Thyroid gland (tissue), 4 donors: ENCODE measurements around the gene PKIB.

Source experiments
- POLR2A ChIP-seq, 2 donors: fragments of 450-650 bp; IDR thresholded peaks; one replicate each; pipeline ENCODE4 v1.6.1; 2017; ENCODE audit warnings: antibody characterized with exemption in 2 of 2, mild to moderate bottlenecking in 2 of 2, moderate library complexity in 1 of 2
- TF ChIP-seq, protein P1 (sequence below), 6 experiments: fragments of 200-600 bp in 3 of 6; fragments of 450-650 bp in 3 of 6; sonication (generic) in 3 of 6; IDR thresholded peaks; one replicate each; pipeline ENCODE4 v1.5.1; 2016 to 2019; ENCODE audit warnings: antibody characterized with exemption in 6 of 6, mild to moderate bottlenecking in 2 of 6, inconsistent platforms in 1 of 6, moderate library complexity in 1 of 6

DNA sequence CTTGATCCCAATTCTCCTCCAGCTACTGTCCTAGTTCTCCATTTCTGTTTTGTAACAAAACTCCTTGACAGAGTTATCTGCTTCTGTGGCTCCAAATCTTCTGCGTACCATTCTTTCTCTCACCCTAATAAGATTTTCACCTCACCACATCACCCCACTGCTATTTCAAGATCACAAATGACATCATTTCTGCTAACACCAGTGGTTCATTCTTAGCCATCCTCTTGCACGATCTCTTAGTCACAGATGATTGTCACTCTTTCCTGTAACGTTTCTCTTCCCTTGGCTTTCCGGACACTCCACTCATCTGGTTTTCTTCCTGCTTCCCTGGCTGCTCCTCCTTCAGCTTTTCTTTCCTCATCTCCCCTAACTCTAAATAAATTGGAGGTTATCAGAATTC, 112.5 kb downstream of the PKIB start:
- TF ChIP-seq, protein P1, sequence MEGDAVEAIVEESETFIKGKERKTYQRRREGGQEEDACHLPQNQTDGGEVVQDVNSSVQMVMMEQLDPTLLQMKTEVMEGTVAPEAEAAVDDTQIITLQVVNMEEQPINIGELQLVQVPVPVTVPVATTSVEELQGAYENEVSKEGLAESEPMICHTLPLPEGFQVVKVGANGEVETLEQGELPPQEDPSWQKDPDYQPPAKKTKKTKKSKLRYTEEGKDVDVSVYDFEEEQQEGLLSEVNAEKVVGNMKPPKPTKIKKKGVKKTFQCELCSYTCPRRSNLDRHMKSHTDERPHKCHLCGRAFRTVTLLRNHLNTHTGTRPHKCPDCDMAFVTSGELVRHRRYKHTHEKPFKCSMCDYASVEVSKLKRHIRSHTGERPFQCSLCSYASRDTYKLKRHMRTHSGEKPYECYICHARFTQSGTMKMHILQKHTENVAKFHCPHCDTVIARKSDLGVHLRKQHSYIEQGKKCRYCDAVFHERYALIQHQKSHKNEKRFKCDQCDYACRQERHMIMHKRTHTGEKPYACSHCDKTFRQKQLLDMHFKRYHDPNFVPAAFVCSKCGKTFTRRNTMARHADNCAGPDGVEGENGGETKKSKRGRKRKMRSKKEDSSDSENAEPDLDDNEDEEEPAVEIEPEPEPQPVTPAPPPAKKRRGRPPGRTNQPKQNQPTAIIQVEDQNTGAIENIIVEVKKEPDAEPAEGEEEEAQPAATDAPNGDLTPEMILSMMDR (IDR thresholded peaks at IDR 0.05) = no peak
- no peak for TF ChIP-seq POLR2A (IDR thresholded peaks at IDR 0.05)
